ENCODE results near the gene FAM3A. TPM values are rescaled to one million over a fixed set of nuclear protein-coding genes. Genes with fewer than 3 reads are reported as not detected.

FAM3A gene
- total and polyA plus RNA-seq, 2 of the 4 experiments (the other 2 are of a cell fraction), result 14.0 to 47.2 TPM

DNA sequence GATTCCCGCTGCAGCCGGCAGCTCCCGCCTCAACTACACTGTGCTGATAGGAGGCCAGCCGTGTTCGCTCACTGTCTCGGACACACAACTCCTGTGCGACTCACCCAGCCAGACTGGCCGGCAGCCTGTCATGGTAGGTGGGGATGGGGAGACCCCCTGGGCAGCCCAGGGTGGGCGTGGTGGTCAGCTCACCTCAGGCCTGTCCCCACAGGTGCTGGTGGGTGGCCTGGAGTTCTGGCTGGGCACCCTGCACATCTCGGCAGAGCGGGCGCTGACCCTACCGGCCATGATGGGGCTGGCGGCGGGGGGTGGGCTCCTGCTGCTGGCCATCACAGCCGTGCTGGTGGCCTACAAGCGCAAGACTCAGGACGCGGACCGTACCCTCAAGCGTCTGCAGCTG, 48.5 kb downstream of the FAM3A start:
- WGBS, 2 experiments (ENCODE audit: extremely low coverage in 2 of 2, insufficient read length in 1 of 2), result 97% methylated on average over 10 of the region's 21 CpGs; no CpG with 5 or more reads in 1 of the 2 experiments
- no peaks in the 10 kb centered on the region for H3K9me1 ChIP-seq (ENCODE audit: insufficient read depth, low read length)
- H3K27me3 ChIP-seq (ENCODE audit: control insufficient read depth, insufficient read depth, low read length), result no peaks in the 10 kb centered on the region
- peaks cover 82% of the 10 kb centered on the region for H3K36me3 ChIP-seq (ENCODE audit: control insufficient read depth, insufficient read depth, low read length)
- H2AK5ac ChIP-seq (ENCODE audit: low read depth, low read length), result no peak overlapping the region
- H2BK5ac ChIP-seq (ENCODE audit: low read depth, low read length, poor library complexity, severe bottlenecking), result no peak overlapping the region
- H3K4me2 ChIP-seq (ENCODE audit: low read depth, low read length), result no peak overlapping the region
- H3K23ac ChIP-seq (ENCODE audit: low read depth, low read length), result no peak overlapping the region
- H3K4me1 ChIP-seq (ENCODE audit: control insufficient read depth, insufficient read depth, low read length), result no peaks in the 10 kb centered on the region
- H3K9ac ChIP-seq (ENCODE audit: low read depth, low read length), result no peak overlapping the region
- H4K8ac ChIP-seq (ENCODE audit: low read depth in 2 of 2, low read length in 2 of 2), result no peak overlapping the region
- H3K79me1 ChIP-seq (ENCODE audit: low read depth in 1 of 2, low read length in 2 of 2), result peaks cover 0 to 7% of the 10 kb centered on the region in 2 experiments; a peak in 2 of 4 replicates
- ChIA-PET POLR2A (ENCODE audit: unreplicated experiment) (no interaction called here), CTCF (no interaction called here)
- no peak overlapping the region for H4K91ac ChIP-seq (ENCODE audit: insufficient read depth, low read depth, low read length)
- intact Hi-C loops (cut with micrococcal nuclease), result no loop called here
- TF ChIP-seq MXI1 (IDR thresholded peaks at IDR 0.05; ENCODE audit: borderline replicate concordance, low read depth, low read length) (no peak), NFE2L2 (IDR thresholded peaks at IDR 0.05; ENCODE audit: low read depth, low read length) (no peak), CEBPB (IDR thresholded peaks at IDR 0.05; ENCODE audit: low read depth, low read length) (no peak), CHD1 (IDR thresholded peaks at IDR 0.05; ENCODE audit: low read depth, low read length) (no peak), POLR2A (IDR thresholded peaks at IDR 0.05; ENCODE audit: low read depth, low read length) (no peak), BHLHE40 (IDR thresholded peaks at IDR 0.05; ENCODE audit: low read depth, low read length) (no peak)
- TF ChIP-seq, protein P1, sequence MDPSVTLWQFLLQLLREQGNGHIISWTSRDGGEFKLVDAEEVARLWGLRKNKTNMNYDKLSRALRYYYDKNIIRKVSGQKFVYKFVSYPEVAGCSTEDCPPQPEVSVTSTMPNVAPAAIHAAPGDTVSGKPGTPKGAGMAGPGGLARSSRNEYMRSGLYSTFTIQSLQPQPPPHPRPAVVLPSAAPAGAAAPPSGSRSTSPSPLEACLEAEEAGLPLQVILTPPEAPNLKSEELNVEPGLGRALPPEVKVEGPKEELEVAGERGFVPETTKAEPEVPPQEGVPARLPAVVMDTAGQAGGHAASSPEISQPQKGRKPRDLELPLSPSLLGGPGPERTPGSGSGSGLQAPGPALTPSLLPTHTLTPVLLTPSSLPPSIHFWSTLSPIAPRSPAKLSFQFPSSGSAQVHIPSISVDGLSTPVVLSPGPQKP (IDR thresholded peaks at IDR 0.05; ENCODE audit: borderline replicate concordance, low read depth, low read length), result no peak
- TF ChIP-seq, protein P2, sequence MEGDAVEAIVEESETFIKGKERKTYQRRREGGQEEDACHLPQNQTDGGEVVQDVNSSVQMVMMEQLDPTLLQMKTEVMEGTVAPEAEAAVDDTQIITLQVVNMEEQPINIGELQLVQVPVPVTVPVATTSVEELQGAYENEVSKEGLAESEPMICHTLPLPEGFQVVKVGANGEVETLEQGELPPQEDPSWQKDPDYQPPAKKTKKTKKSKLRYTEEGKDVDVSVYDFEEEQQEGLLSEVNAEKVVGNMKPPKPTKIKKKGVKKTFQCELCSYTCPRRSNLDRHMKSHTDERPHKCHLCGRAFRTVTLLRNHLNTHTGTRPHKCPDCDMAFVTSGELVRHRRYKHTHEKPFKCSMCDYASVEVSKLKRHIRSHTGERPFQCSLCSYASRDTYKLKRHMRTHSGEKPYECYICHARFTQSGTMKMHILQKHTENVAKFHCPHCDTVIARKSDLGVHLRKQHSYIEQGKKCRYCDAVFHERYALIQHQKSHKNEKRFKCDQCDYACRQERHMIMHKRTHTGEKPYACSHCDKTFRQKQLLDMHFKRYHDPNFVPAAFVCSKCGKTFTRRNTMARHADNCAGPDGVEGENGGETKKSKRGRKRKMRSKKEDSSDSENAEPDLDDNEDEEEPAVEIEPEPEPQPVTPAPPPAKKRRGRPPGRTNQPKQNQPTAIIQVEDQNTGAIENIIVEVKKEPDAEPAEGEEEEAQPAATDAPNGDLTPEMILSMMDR (conservative IDR thresholded peaks at IDR 0.05; ENCODE audit: low read depth, low read length), result no peak
- TF ChIP-seq, protein P3, sequence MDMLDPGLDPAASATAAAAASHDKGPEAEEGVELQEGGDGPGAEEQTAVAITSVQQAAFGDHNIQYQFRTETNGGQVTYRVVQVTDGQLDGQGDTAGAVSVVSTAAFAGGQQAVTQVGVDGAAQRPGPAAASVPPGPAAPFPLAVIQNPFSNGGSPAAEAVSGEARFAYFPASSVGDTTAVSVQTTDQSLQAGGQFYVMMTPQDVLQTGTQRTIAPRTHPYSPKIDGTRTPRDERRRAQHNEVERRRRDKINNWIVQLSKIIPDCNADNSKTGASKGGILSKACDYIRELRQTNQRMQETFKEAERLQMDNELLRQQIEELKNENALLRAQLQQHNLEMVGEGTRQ (IDR thresholded peaks at IDR 0.05; ENCODE audit: low read depth, low read length), result no peak
- H3K4ac ChIP-seq (ENCODE audit: low read depth, low read length), result no peak overlapping the region
- dilution Hi-C loops (cut with HindIII; ENCODE audit: low sequenced_read_pairs, unreplicated experiment), result no loop called here
- no peak for DNase-seq
- ATAC-seq (ENCODE audit: low read depth), result no peak
- H3K14ac ChIP-seq (replicated peaks; ENCODE audit: low read depth, low read length), result no peak overlapping the region
- no peak overlapping the region for H3K4me3 ChIP-seq (ENCODE audit: insufficient read depth, low read depth, low read length)
- H2BK15ac ChIP-seq (ENCODE audit: low read depth, low read length), result no peak overlapping the region
- no peak overlapping the region for H2AK9ac ChIP-seq (replicated peaks; ENCODE audit: low read depth, low read length, poor library complexity)
- peaks cover 1% of the 10 kb centered on the region; the same call in 1 of the 2 replicates for H3K9me3 ChIP-seq (ENCODE audit: control insufficient read depth, insufficient read depth, low read length)
- H2BK120ac ChIP-seq (ENCODE audit: low read depth, low read length), result no peak overlapping the region
- H3K56ac ChIP-seq (ENCODE audit: extremely low read depth, insufficient read depth, low read length), result no peak overlapping the region
- H3K18ac ChIP-seq (ENCODE audit: low read depth, low read length), result no peak overlapping the region
- in situ Hi-C loops (cut with MboI; ENCODE audit: low sequenced_read_pairs), result no loop called here
- H3K27ac ChIP-seq (ENCODE audit: insufficient read depth, low read length), result no peak overlapping the region
- H2BK20ac ChIP-seq (ENCODE audit: low read depth, low read length), result no peak overlapping the region
- H2AFZ ChIP-seq (replicated peaks; ENCODE audit: low read length, poor library complexity), result no peak overlapping the region
- H4K5ac ChIP-seq (ENCODE audit: low read depth, low read length), result no peak overlapping the region
- peaks cover 7% of the 10 kb centered on the region; the same call in 1 of the 2 replicates for H4K20me1 ChIP-seq (ENCODE audit: insufficient read depth, low read length)
- BruUV-seq (replicated peaks), result TSS peak; percentile 36
